GM23338 (cell line): ENCODE measurements around the gene USH1C.

Experiments used
- CREB1 ChIP-seq: fragments of 250-450 bp; sonication (Bioruptor Pico); IDR thresholded peaks from 2 replicates; pipeline ENCODE4 v1.5.0; 2020; ENCODE audit warnings: low read depth, mild to moderate bottlenecking, moderate library complexity
- EZH2 ChIP-seq: fragments of 200-600 bp; sonication (generic); IDR thresholded peaks from one replicate; pipeline ENCODE4 v1.8.0; 2017; ENCODE audit warnings: antibody characterized with exemption, mild to moderate bottlenecking, low read depth; ENCODE audit not compliant: unreplicated experiment
- EZH2phosphoT487 ChIP-seq: fragments of 200-600 bp; sonication (generic); IDR thresholded peaks from one replicate; pipeline ENCODE4 v1.8.1; 2018; ENCODE audit warnings: antibody characterized with exemption; ENCODE audit not compliant: unreplicated experiment
- POLR2AphosphoS5 ChIP-seq: IDR thresholded peaks from 2 replicates; pipeline ENCODE4 v1.6.1; 2016; ENCODE audit warnings: antibody characterized with exemption, low read depth
- STAT1 ChIP-seq: IDR thresholded peaks from one replicate; pipeline ENCODE4 v1.6.1; 2016; ENCODE audit warnings: antibody characterized with exemption; ENCODE audit not compliant: unreplicated experiment
- ZNF331 ChIP-seq: fragments of 250-450 bp; sonication (Bioruptor Pico); IDR thresholded peaks from 2 replicates; pipeline ENCODE4 v1.5.0; 2020; ENCODE audit warnings: low read depth, mild to moderate bottlenecking, moderate library complexity
- TF ChIP-seq, protein P1 (sequence below), 2 experiments: fragments of 200-600 bp in 1 of 2; sonication (generic) in 1 of 2; conservative IDR thresholded peaks; 2 replicates each; pipeline versions ENCODE4 v1.5.1 to v1.6.1; 2016 to 2017; ENCODE audit warnings: antibody characterized with exemption in 2 of 2, low read depth in 2 of 2, mild to moderate bottlenecking in 2 of 2, moderate library complexity in 1 of 2
- TF ChIP-seq, protein P2 (sequence below): IDR thresholded peaks from one replicate; pipeline ENCODE4 v1.6.1; 2018; ENCODE audit warnings: antibody characterized with exemption; ENCODE audit not compliant: unreplicated experiment
- TF ChIP-seq, protein P3 (sequence below): IDR thresholded peaks from 2 replicates; pipeline ENCODE4 v1.6.1; 2016; ENCODE audit warnings: antibody characterized with exemption

DNA sequence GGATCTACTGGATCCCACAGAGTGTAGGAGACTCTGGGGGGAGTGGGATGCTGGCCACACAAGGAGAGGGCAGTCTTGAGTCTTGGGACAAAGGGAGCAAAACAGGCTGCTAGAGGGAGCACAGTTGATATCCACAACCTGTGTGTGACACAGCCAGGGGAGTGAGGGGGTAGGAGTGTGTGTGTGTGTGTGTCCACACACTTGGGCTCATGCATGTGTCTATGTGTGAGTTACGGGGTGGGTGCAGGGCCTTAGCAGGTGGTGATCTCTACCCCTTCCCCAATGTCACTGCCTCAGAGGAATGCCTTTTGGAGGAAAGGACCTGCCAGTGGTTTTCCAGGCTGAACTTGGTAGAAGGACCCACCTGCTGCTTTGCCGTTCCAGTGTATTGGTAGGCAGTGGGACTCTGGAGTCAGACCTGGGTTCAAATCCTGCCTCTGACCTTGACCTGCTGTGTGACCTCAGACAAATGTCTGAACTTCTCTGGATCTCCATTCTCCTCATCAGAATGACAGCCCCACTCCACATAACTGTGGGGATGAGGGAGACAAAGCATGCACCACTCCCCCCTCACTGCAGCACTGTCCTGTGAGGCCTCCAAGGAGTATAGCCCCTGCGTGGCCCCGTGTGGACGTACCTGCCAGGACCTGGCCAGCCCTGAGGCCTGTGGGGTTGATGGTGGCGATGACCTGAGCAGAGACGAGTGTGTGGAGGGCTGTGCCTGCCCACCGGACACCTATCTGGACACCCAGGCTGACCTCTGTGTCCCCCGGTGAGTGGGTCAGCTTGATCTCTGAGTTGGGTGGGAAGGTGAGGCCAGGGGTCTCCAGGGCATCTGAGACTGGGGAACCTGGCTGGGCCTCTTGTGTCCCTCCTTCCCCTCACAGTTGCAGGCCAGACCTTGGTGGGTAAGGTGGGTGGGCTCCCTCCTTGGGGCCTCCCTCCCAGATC is 30.2 kb upstream of the USH1C start:
- TF ChIP-seq POLR2AphosphoS5 (no peak), EZH2 (no peak), EZH2phosphoT487 (no peak), ZNF331 (no peak), CREB1 (no peak), STAT1 (no peak)
- TF ChIP-seq, protein P1, sequence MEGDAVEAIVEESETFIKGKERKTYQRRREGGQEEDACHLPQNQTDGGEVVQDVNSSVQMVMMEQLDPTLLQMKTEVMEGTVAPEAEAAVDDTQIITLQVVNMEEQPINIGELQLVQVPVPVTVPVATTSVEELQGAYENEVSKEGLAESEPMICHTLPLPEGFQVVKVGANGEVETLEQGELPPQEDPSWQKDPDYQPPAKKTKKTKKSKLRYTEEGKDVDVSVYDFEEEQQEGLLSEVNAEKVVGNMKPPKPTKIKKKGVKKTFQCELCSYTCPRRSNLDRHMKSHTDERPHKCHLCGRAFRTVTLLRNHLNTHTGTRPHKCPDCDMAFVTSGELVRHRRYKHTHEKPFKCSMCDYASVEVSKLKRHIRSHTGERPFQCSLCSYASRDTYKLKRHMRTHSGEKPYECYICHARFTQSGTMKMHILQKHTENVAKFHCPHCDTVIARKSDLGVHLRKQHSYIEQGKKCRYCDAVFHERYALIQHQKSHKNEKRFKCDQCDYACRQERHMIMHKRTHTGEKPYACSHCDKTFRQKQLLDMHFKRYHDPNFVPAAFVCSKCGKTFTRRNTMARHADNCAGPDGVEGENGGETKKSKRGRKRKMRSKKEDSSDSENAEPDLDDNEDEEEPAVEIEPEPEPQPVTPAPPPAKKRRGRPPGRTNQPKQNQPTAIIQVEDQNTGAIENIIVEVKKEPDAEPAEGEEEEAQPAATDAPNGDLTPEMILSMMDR (conservative IDR thresholded peaks at IDR 0.05; ENCODE audit: low read depth in 2 of 2), result no peak
- TF ChIP-seq, protein P2, sequence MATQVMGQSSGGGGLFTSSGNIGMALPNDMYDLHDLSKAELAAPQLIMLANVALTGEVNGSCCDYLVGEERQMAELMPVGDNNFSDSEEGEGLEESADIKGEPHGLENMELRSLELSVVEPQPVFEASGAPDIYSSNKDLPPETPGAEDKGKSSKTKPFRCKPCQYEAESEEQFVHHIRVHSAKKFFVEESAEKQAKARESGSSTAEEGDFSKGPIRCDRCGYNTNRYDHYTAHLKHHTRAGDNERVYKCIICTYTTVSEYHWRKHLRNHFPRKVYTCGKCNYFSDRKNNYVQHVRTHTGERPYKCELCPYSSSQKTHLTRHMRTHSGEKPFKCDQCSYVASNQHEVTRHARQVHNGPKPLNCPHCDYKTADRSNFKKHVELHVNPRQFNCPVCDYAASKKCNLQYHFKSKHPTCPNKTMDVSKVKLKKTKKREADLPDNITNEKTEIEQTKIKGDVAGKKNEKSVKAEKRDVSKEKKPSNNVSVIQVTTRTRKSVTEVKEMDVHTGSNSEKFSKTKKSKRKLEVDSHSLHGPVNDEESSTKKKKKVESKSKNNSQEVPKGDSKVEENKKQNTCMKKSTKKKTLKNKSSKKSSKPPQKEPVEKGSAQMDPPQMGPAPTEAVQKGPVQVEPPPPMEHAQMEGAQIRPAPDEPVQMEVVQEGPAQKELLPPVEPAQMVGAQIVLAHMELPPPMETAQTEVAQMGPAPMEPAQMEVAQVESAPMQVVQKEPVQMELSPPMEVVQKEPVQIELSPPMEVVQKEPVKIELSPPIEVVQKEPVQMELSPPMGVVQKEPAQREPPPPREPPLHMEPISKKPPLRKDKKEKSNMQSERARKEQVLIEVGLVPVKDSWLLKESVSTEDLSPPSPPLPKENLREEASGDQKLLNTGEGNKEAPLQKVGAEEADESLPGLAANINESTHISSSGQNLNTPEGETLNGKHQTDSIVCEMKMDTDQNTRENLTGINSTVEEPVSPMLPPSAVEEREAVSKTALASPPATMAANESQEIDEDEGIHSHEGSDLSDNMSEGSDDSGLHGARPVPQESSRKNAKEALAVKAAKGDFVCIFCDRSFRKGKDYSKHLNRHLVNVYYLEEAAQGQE, result no peak
- TF ChIP-seq, protein P3, sequence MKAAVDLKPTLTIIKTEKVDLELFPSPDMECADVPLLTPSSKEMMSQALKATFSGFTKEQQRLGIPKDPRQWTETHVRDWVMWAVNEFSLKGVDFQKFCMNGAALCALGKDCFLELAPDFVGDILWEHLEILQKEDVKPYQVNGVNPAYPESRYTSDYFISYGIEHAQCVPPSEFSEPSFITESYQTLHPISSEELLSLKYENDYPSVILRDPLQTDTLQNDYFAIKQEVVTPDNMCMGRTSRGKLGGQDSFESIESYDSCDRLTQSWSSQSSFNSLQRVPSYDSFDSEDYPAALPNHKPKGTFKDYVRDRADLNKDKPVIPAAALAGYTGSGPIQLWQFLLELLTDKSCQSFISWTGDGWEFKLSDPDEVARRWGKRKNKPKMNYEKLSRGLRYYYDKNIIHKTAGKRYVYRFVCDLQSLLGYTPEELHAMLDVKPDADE, result no peak
